ENCODE measurements around the gene INTS14.

Gene INTS14

GRCh38 chr15:65547841-65548240 is 63.1 kb downstream of the INTS14 start:
- H3K27ac Mint-ChIP-seq: peak overlapping the region in 2 of 3 experiments; percentile 0 to 8
- H3K4me3 Mint-ChIP-seq: no peak overlapping the region
- peaks cover 4% of the 10 kb centered on the region for H3K36me3 Mint-ChIP-seq (ENCODE audit: low read depth)
- H3K27me3 Mint-ChIP-seq (ENCODE audit: low read depth): no peaks in the 10 kb centered on the region
- H3K4me1 Mint-ChIP-seq: peaks cover 21% of the 10 kb centered on the region
- no peaks in the 10 kb centered on the region for H3K9me3 Mint-ChIP-seq
- no peak for TF ChIP-seq CTCF (IDR thresholded peaks at IDR 0.05; ENCODE audit: unreplicated experiment in 3 of 3)

GRCh38 chr15:65541231-65541820 is 69.6 kb downstream of the INTS14 start:
- Mint-ChIP-seq H3K4me1 (no peaks in the 10 kb centered on the region), H3K36me3 (ENCODE audit: low read depth) (peaks cover 18% of the 10 kb centered on the region), H3K4me3 (no peak overlapping the region), H3K27ac (no peak overlapping the region), H3K9me3 (no peaks in the 10 kb centered on the region), H3K27me3 (ENCODE audit: low read depth) (no peaks in the 10 kb centered on the region)
- no peak for TF ChIP-seq CTCF (IDR thresholded peaks at IDR 0.05; ENCODE audit: unreplicated experiment in 3 of 3)

- no peak overlapping the region for H3K27ac Mint-ChIP-seq
- no peaks in the 10 kb centered on the region for H3K4me1 Mint-ChIP-seq
- no peak for TF ChIP-seq CTCF (IDR thresholded peaks at IDR 0.05; ENCODE audit: unreplicated experiment in 3 of 3)
- H3K36me3 Mint-ChIP-seq (ENCODE audit: low read depth): peaks cover 22% of the 10 kb centered on the region
- no peaks in the 10 kb centered on the region for H3K9me3 Mint-ChIP-seq
- no peaks in the 10 kb centered on the region for H3K27me3 Mint-ChIP-seq (ENCODE audit: low read depth)
- H3K4me3 Mint-ChIP-seq: no peak overlapping the region
Measured at GRCh38 chr15:65540314-65540713, 70.6 kb downstream of the INTS14 start.

GRCh38 chr15:65535192-65535591 is 75.7 kb downstream of the INTS14 start:
- Mint-ChIP-seq H3K27me3 (ENCODE audit: low read depth) (no peaks in the 10 kb centered on the region), H3K27ac (no peak overlapping the region), H3K4me3 (no peak overlapping the region), H3K4me1 (peaks cover 29% of the 10 kb centered on the region), H3K36me3 (ENCODE audit: low read depth) (peaks cover 24% of the 10 kb centered on the region), H3K9me3 (no peaks in the 10 kb centered on the region)
- TF ChIP-seq CTCF (IDR thresholded peaks at IDR 0.05; ENCODE audit: unreplicated experiment in 3 of 3): no peak

- no peaks in the 10 kb centered on the region for H3K27me3 Mint-ChIP-seq (ENCODE audit: low read depth)
- peaks cover 35% of the 10 kb centered on the region for H3K4me1 Mint-ChIP-seq
- peak overlapping the region; percentile 62 to 75 (median 68) for H3K4me3 Mint-ChIP-seq
- peak overlapping the region; percentile 58 to 86 (median 86) for H3K27ac Mint-ChIP-seq
- no peaks in the 10 kb centered on the region for H3K9me3 Mint-ChIP-seq
- H3K36me3 Mint-ChIP-seq (ENCODE audit: low read depth): peaks cover 22% of the 10 kb centered on the region
- no peak for TF ChIP-seq CTCF (IDR thresholded peaks at IDR 0.05; ENCODE audit: unreplicated experiment in 3 of 3)
Measured at GRCh38 chr15:65533057-65533756, 77.7 kb downstream of the INTS14 start.

GRCh38 chr15:65532738-65533051 is 78.2 kb downstream of the INTS14 start:
- H3K9me3 Mint-ChIP-seq: no peaks in the 10 kb centered on the region
- H3K36me3 Mint-ChIP-seq (ENCODE audit: low read depth): peaks cover 18% of the 10 kb centered on the region
- peaks cover 35% of the 10 kb centered on the region for H3K4me1 Mint-ChIP-seq
- no peaks in the 10 kb centered on the region for H3K27me3 Mint-ChIP-seq (ENCODE audit: low read depth)
- H3K27ac Mint-ChIP-seq: peak overlapping the region; percentile 58 to 86 (median 86)
- TF ChIP-seq CTCF (IDR thresholded peaks at IDR 0.05; ENCODE audit: unreplicated experiment in 3 of 3): no peak
- peak overlapping the region; percentile 50 to 75 (median 73) for H3K4me3 Mint-ChIP-seq
